ENCODE data around the gene STK33. TPM values are rescaled to one million over a fixed set of nuclear protein-coding genes. Genes with fewer than 3 reads are reported as not detected.

STK33 gene
- polyA plus RNA-seq, 1 of the 3 experiments (the other 2 are of a cell fraction) = 12.3 TPM

GRCh38 chr11:8531312-8531711 lies 62.7 kb downstream of the STK33 start (continued):
- TF ChIP-seq ZBTB33 (IDR thresholded peaks at IDR 0.05; ENCODE audit: borderline replicate concordance, low read depth) (no peak), GATA2 (CRISPR knock-in tag; IDR thresholded peaks at IDR 0.05) (peak; percentile 47; the same call in 1 of the 2 replicates), MXI1 (IDR thresholded peaks at IDR 0.05; ENCODE audit: low read depth, low read length) (peak; percentile 78; the same call in 1 of the 2 replicates), USF1 (IDR thresholded peaks at IDR 0.05; ENCODE audit: borderline replicate concordance, low read depth) (no peak), REST (IDR thresholded peaks at IDR 0.05; ENCODE audit: low read depth, low read length) (no peak), CTCF (IDR thresholded peaks at IDR 0.05) (no peak), ELF1 (IDR thresholded peaks at IDR 0.05) (no peak), TCF12 (IDR thresholded peaks at IDR 0.05) (peak; percentile 51), MEF2A (IDR thresholded peaks at IDR 0.05; ENCODE audit: borderline replicate concordance, low read depth) (no peak), GABPA (IDR thresholded peaks at IDR 0.05; ENCODE audit: low read depth) (no peak), FOSL2 (IDR thresholded peaks at IDR 0.05; ENCODE audit: borderline replicate concordance, low read depth) (no peak), FOXJ3 (CRISPR knock-in tag; IDR thresholded peaks at IDR 0.05) (peak; percentile 94), TEAD4 (IDR thresholded peaks at IDR 0.05; ENCODE audit: borderline replicate concordance, insufficient read depth) (no peak)

GRCh38 chr11:8527939-8528338 lies 66.1 kb downstream of the STK33 start:
- H3K36me3 ChIP-seq (replicated peaks in 1 of 2; ENCODE audit: control insufficient read depth in 1 of 2, insufficient read depth in 2 of 2, low read length in 1 of 2) = no peaks in the 10 kb centered on the region
- no peaks in the 10 kb centered on the region for H3F3A ChIP-seq (replicated peaks; ENCODE audit: insufficient read depth)
- no peaks in the 10 kb centered on the region for H3K9me3 ChIP-seq
- ChIA-PET CTCF (interaction anchor here (0.7 to 0.9 kb wide), 2 partner anchors 48 to 199 kb away, joined by 3 read pairs; no protein-coding TSS in a partner anchor), POLR2A (no interaction called here)
- DNase-seq = no peak
- 72% methylated on average over 3 of the region's 3 CpGs for WGBS (ENCODE audit: low lambda C conversion rate)
- H3K27ac ChIP-seq (ENCODE audit: low read depth in 2 of 2, low read length in 1 of 2) = no peak overlapping the region
- peaks cover 0 to 7% of the 10 kb centered on the region in 2 experiments; a peak in 2 of 4 replicates for H3K4me1 ChIP-seq (ENCODE audit: control insufficient read depth in 1 of 2, insufficient read depth in 2 of 2, low read depth in 1 of 2, low read length in 1 of 2)
- no peak overlapping the region for H2AFZ ChIP-seq (ENCODE audit: low read depth)
- no peaks in the 10 kb centered on the region for H4K20me1 ChIP-seq (ENCODE audit: insufficient read depth)
- H3K9ac ChIP-seq = no peak overlapping the region
- H3K79me2 ChIP-seq (ENCODE audit: insufficient read depth) = no peaks in the 10 kb centered on the region
- H3K4me2 ChIP-seq = no peak overlapping the region
- no peaks in the 10 kb centered on the region for H3K9me2 ChIP-seq
- H3K4me3 ChIP-seq (ENCODE audit: low read depth in 2 of 2, low read length in 1 of 2) = no peak overlapping the region
- no peaks in the 10 kb centered on the region for H3K27me3 ChIP-seq (ENCODE audit: insufficient read depth)
- TF ChIP-seq TAF1 (IDR thresholded peaks at IDR 0.05; ENCODE audit: borderline replicate concordance, low read depth, low read length) (no peak), MAX (IDR thresholded peaks at IDR 0.05; ENCODE audit: low read depth) (no peak), NFIC (IDR thresholded peaks at IDR 0.05; ENCODE audit: borderline replicate concordance) (no peak), CTCF (IDR thresholded peaks at IDR 0.05) (no peak), MXI1 (IDR thresholded peaks at IDR 0.05; ENCODE audit: low read depth, low read length) (no peak), RFX5 (IDR thresholded peaks at IDR 0.05; ENCODE audit: low read length) (no peak), POLR2AphosphoS5 (IDR thresholded peaks at IDR 0.05; ENCODE audit: low read depth, low read length) (no peak), RCOR1 (IDR thresholded peaks at IDR 0.05; ENCODE audit: low read length) (no peak), RAD21 (IDR thresholded peaks at IDR 0.05; ENCODE audit: low read length) (no peak), EP300 (IDR thresholded peaks at IDR 0.05; ENCODE audit: borderline replicate concordance in 1 of 2, low read depth in 1 of 2, low read length in 1 of 2) (no peak), FOXM1 (IDR thresholded peaks at IDR 0.05; ENCODE audit: low read depth) (no peak), GABPA (IDR thresholded peaks at IDR 0.05; ENCODE audit: low read depth) (no peak), ELF1 (IDR thresholded peaks at IDR 0.05) (no peak)
